H9 (cell line): Measurements from ENCODE around the gene TAGLN. TPM values are rescaled to one million over a fixed set of nuclear protein-coding genes. Genes with fewer than 3 reads are reported as not detected.

Experiments
- DNase-seq: peaks from one replicate; pipeline ENCODE4 v3.0.0-alpha.2; 2017
- H2AFZ ChIP-seq: one replicate; pipeline ENCODE4 v1.6.1; 2013; ENCODE audit warnings: mild to moderate bottlenecking, low read length, control low read depth, moderate library complexity
- H2AK5ac ChIP-seq: 2 replicates; pipeline ENCODE4 v1.6.1; 2013; ENCODE audit warnings: low read length, control low read depth, mixed read lengths; ENCODE audit not compliant: insufficient read length
- H2BK120ac ChIP-seq: one replicate; pipeline ENCODE4 v1.6.1; 2013; ENCODE audit warnings: low read depth, mild to moderate bottlenecking, low read length, control low read depth, inconsistent platforms; ENCODE audit not compliant: poor library complexity, severe bottlenecking
- H2BK12ac ChIP-seq: 2 replicates; pipeline ENCODE4 v1.6.1; 2013; ENCODE audit warnings: low read length, control low read depth, mixed read lengths, low read depth; ENCODE audit not compliant: insufficient read length
- H2BK15ac ChIP-seq: 2 replicates; pipeline ENCODE4 v1.6.1; 2013; ENCODE audit warnings: low read depth, low read length, control low read depth
- H2BK20ac ChIP-seq: one replicate; pipeline ENCODE4 v1.6.1; 2013; ENCODE audit warnings: low read depth, mild to moderate bottlenecking, low read length, control low read depth, inconsistent platforms; ENCODE audit not compliant: poor library complexity, severe bottlenecking
- H2BK5ac ChIP-seq: 2 replicates; pipeline ENCODE4 v1.6.1; 2013; ENCODE audit warnings: low read length, control low read depth, mixed read lengths; ENCODE audit not compliant: insufficient read length
- H3K14ac ChIP-seq: 2 replicates; pipeline ENCODE4 v1.6.1; 2013; ENCODE audit warnings: low read length, control low read depth; ENCODE audit not compliant: insufficient read depth
- H3K18ac ChIP-seq: 2 replicates; pipeline ENCODE4 v1.6.1; 2013; ENCODE audit warnings: low read depth, mild to moderate bottlenecking, mixed read lengths, low read length, control low read depth; ENCODE audit not compliant: insufficient read length
- H3K23ac ChIP-seq: 2 replicates; pipeline ENCODE4 v1.6.1; 2013; ENCODE audit warnings: low read length, control low read depth, mixed read lengths, low read depth; ENCODE audit not compliant: insufficient read length
- H3K23me2 ChIP-seq: 2 replicates; pipeline ENCODE4 v1.6.1; 2013; ENCODE audit warnings: low read depth, mild to moderate bottlenecking, mixed read lengths, low read length, control low read depth; ENCODE audit not compliant: insufficient read length, poor library complexity, severe bottlenecking
- H3K27ac ChIP-seq: 2 replicates; pipeline ENCODE4 v1.5.1; 2013; ENCODE audit warnings: low read length, control low read depth, mixed read lengths, low read depth; ENCODE audit not compliant: insufficient read length
- H3K27me3 ChIP-seq: 2 replicates; pipeline ENCODE4 v1.6.1; 2013; ENCODE audit warnings: low read length, control low read depth, inconsistent platforms; ENCODE audit not compliant: insufficient read depth
- H3K4ac ChIP-seq: 2 replicates; pipeline ENCODE4 v1.6.1; 2013; ENCODE audit warnings: low read depth, mild to moderate bottlenecking, control low read depth, inconsistent platforms, low read length, moderate library complexity
- H3K4me1 ChIP-seq: 2 replicates; pipeline ENCODE4 v1.6.1; 2013; ENCODE audit warnings: low read length, control low read depth, inconsistent platforms; ENCODE audit not compliant: insufficient read depth
- H3K4me2 ChIP-seq: 2 replicates; pipeline ENCODE4 v1.6.1; 2013; ENCODE audit warnings: low read length, control low read depth, mixed read lengths; ENCODE audit not compliant: insufficient read length, insufficient read depth
- H3K56ac ChIP-seq: 2 replicates; pipeline ENCODE4 v1.6.1; 2013; ENCODE audit warnings: low read depth, mild to moderate bottlenecking, mixed read lengths, low read length, control low read depth; ENCODE audit not compliant: insufficient read length
- H3K79me1 ChIP-seq: 2 replicates; pipeline ENCODE4 v1.6.1; 2013; ENCODE audit warnings: low read depth, mild to moderate bottlenecking, moderate library complexity, low read length, control low read depth, inconsistent platforms; ENCODE audit not compliant: insufficient read depth, poor library complexity, severe bottlenecking
- H3K79me2 ChIP-seq: 2 replicates; pipeline ENCODE4 v1.6.1; 2013; ENCODE audit warnings: low read length, control low read depth, inconsistent platforms; ENCODE audit not compliant: insufficient read depth
- H3K9ac ChIP-seq: 2 replicates; pipeline ENCODE4 v1.6.1; 2013; ENCODE audit warnings: low read length, control low read depth, mixed read lengths; ENCODE audit not compliant: insufficient read length; ENCODE audit errors: extremely low read depth
- H3K9me3 ChIP-seq: one replicate; pipeline ENCODE4 v1.6.1; 2013; ENCODE audit warnings: low read depth, low read length, inconsistent platforms; ENCODE audit not compliant: control insufficient read depth
- H3T11ph ChIP-seq: one replicate; pipeline ENCODE4 v1.6.1; 2013; ENCODE audit warnings: mild to moderate bottlenecking, low read length, control low read depth, inconsistent platforms
- H4K20me1 ChIP-seq: one replicate; pipeline ENCODE4 v1.6.1; 2013; ENCODE audit not compliant: control insufficient read depth, insufficient read length, insufficient read depth
- H4K5ac ChIP-seq: 2 replicates; pipeline ENCODE4 v1.6.1; 2013; ENCODE audit warnings: low read depth, mild to moderate bottlenecking, mixed read lengths, low read length, control low read depth; ENCODE audit not compliant: insufficient read length
- H4K8ac ChIP-seq: replicated peaks from 2 replicates; pipeline ENCODE4 v1.6.1; 2013; ENCODE audit warnings: low read length, control low read depth, mixed read lengths, low read depth; ENCODE audit not compliant: insufficient read length
- H4K91ac ChIP-seq: 2 replicates; pipeline ENCODE4 v1.6.1; 2013; ENCODE audit warnings: low read depth, mild to moderate bottlenecking, moderate library complexity, mixed read lengths, low read length, control low read depth; ENCODE audit not compliant: insufficient read length
- H3K27ac Mint-ChIP-seq, 3 experiments: 2 replicates in 2 of 3; 3 replicates in 1 of 3; pipeline ENCODE4 v1.8.0; 2020 to 2021; ENCODE audit warnings: mixed read lengths in 3 of 3, mild to moderate bottlenecking in 1 of 3, moderate library complexity in 1 of 3
- H3K27me3 Mint-ChIP-seq: 2 replicates; pipeline ENCODE4 v1.8.0; 2021; ENCODE audit warnings: low read depth, mild to moderate bottlenecking, moderate library complexity, mixed read lengths
- H3K36me3 Mint-ChIP-seq, 3 experiments: 2 replicates in 2 of 3; 3 replicates in 1 of 3; pipeline ENCODE4 v1.8.0; 2020 to 2021; ENCODE audit warnings: low read depth in 3 of 3, mixed read lengths in 3 of 3; ENCODE audit not compliant: insufficient read depth in 1 of 3
- H3K4me1 Mint-ChIP-seq, 2 experiments: 2 replicates each; pipeline ENCODE4 v1.8.0; 2020; ENCODE audit warnings: mixed read lengths in 2 of 2
- H3K4me3 Mint-ChIP-seq, 2 experiments: 2 replicates in 1 of 2; 3 replicates in 1 of 2; pipeline ENCODE4 v1.8.0; 2020 to 2021; ENCODE audit warnings: mild to moderate bottlenecking in 2 of 2, mixed read lengths in 2 of 2, moderate library complexity in 1 of 2
- H3K9me3 Mint-ChIP-seq, 2 experiments: 2 replicates in 1 of 2; 3 replicates in 1 of 2; pipeline ENCODE4 v1.8.0; 2020; ENCODE audit warnings: mild to moderate bottlenecking in 2 of 2, mixed read lengths in 2 of 2, moderate library complexity in 1 of 2
- CTCF ChIP-seq: fragments of 200-600 bp; sonication (generic); conservative IDR thresholded peaks from 3 replicates; pipeline ENCODE4 v1.8.0; 2021; ENCODE audit warnings: antibody characterized with exemption, mild to moderate bottlenecking
- WGBS: extraction: QIAGEN DNeasy Blood & Tissue Kit; methylation state at CpG from one replicate; pipeline ENCODE4 v1.1.7; 2013; ENCODE audit warnings: missing lambda C conversion rate, low lambda C conversion rate, mixed read lengths; ENCODE audit not compliant: insufficient read length; ENCODE audit errors: extremely low coverage; 5-methylcytosine and 5-hydroxymethylcytosine counted together
- total RNA-seq: library from RNA; stranded (reverse); gene quantifications from 2 replicates; pipeline ENCODE4 v1.2.1, GENCODE V29; 2021

Gene TAGLN
- total RNA-seq, 1 experiment from 2014 or later = 176 TPM

DNA sequence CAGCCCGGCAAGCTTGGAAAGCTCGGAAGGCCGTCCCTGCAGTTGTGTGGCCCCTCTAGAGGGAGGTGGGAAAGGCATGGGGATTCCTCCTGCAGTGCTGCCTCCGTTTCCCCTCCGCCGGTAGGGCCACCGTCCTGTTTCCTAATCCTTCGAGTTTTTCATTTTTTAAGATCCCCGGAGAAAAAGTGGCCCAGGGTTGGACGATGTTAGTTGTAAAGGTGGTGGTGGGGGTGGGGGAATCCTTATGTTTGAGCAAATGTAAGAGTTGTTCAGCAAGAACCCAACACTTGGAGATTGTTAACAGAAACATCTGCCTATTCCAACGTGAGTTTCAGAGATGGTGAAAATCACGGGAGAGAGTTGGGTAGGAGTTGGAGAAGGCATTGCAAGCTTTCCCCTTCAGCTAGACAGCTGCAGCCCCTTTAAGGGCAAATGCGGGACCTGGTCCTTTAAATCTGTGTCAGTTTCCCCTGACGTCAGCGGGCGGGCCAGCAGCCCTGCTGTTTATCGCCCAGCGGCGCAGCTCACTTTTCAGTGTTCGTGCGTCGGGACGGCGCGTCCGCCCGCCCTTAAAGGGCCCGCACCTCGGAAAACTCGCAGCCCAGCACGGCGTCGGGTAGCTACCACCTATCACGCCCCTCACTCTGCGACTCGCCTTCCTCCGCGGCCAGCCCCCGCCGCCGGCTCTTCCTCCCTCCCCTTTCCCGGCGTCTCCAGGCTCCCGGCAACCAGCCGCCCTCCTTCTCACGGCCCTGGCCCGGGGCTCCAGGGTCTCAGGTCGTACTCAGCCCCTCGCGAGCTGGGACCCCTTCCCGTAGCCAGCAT lies 20.7 kb upstream of the TAGLN start, which contains the start of gene SIDT2:
TSS of gene SIDT2 (plus strand) at position 534 of the 825 bp plus-strand sequence. CDS start 521 bp downstream, outside the sequence.
- H4K91ac ChIP-seq = no peak within 1 kb of the TSS
- TF ChIP-seq CTCF = no peak

More for the DNA sequence above, 20.7 kb upstream of the TAGLN start, which contains the start of gene SIDT2:
- H3K4me1 Mint-ChIP-seq = peaks cover 21 to 29% of the 10 kb centered on the region in 2 experiments
- Histone ChIP-seq H3K27ac (peak within 1 kb of the TSS; percentile 64), H3K9me3 (no peaks in the 10 kb centered on the region), H4K20me1 (no peaks in the 10 kb centered on the region), H2BK15ac (no peak within 1 kb of the TSS), H3K23me2 (peaks cover 14% of the 10 kb centered on the region), H2BK5ac (peak within 1 kb of the TSS; percentile 48), H4K8ac (no peak within 1 kb of the TSS), H2AK5ac (no peak within 1 kb of the TSS), H2BK120ac (no peak within 1 kb of the TSS), H3K27me3 (no peaks in the 10 kb centered on the region), H3T11ph (no peak within 1 kb of the TSS), H3K4ac (no peak within 1 kb of the TSS), H3K18ac (peak within 1 kb of the TSS; percentile 66), H2BK12ac (no peak within 1 kb of the TSS), H3K79me1 (no peaks in the 10 kb centered on the region), H3K14ac (peak within 1 kb of the TSS; percentile 85), H3K79me2 (no peaks in the 10 kb centered on the region), H2AFZ (peak within 1 kb of the TSS; percentile 11), H4K5ac (no peak within 1 kb of the TSS), H3K4me2 (peak within 1 kb of the TSS; percentile 95), H3K56ac (no peak within 1 kb of the TSS), H2BK20ac (no peak within 1 kb of the TSS), H3K4me1 (peaks cover 6% of the 10 kb centered on the region; the same call in 1 of the 2 replicates), H3K23ac (no peak within 1 kb of the TSS), H3K9ac (peak within 1 kb of the TSS; percentile 64)
- H3K9me3 Mint-ChIP-seq = no peaks in the 10 kb centered on the region
- H3K36me3 Mint-ChIP-seq = peaks cover 0 to 17% (median 12%) of the 10 kb centered on the region in 3 experiments; a peak in 4 of 7 replicates
- no CpG with 5 or more reads among the region's 51 CpGs for WGBS
- peak within 1 kb of the TSS; percentile 90 to 97 for H3K4me3 Mint-ChIP-seq
- peak; percentile 96 for DNase-seq
- H3K27me3 Mint-ChIP-seq = peaks cover 4% of the 10 kb centered on the region; the same call in 1 of the 2 replicates
- peak within 1 kb of the TSS; percentile 96 to 97 (median 97) for H3K27ac Mint-ChIP-seq
